Activated T-cell treated with anti-CD3 and anti-CD28 coated beads for 1 hour (primary cell): ENCODE results near the gene GTSF1L.
A peak's percentile ranks its signal among the peaks of the same experiment; 100 is the strongest.

ENCODE experiments used
- DNase-seq: peaks from one replicate; pipeline ENCODE4 v3.0.0-alpha.2; 2020; ENCODE audit warnings: low read depth

GTSF1L gene

DNA sequence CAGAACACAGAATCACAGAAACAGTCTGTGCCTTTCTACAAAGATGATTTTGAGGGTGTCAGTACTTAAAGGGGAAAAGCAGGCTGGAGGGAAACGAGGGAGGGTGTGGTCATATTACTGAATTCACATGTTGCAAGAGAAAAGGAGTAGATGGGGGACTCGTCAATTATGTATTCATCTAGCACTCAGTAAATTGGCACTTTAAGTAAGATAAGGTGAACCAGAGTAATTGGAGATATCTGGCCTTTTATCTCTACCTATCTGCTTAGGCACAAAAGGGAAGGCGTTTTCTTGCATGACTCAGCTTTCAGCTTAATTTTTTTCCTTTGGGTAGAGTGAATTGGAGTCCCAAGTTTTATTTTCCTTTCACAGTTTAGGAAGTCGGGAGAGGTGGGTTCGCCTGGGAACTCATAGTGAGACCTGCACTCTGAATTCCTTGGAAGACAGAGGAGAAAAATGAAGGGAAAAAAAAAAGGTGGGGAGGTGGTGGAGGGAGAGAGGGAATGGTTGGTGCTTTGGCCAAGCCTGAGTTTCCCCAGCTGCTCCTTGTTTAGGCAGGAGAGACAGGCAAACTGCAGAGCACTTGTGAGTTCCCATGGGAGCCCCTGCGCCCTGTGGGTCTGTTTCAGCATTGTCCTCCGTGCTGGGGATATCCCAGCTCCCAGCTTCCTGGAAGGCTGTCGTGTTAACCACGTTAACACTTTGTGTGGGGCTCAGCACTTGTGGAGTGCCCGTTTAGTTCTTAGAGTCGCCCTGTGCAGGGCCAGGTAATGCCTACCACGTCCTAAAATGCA lies 19.7 kb upstream of the GTSF1L start:
- no peak for DNase-seq

DNA sequence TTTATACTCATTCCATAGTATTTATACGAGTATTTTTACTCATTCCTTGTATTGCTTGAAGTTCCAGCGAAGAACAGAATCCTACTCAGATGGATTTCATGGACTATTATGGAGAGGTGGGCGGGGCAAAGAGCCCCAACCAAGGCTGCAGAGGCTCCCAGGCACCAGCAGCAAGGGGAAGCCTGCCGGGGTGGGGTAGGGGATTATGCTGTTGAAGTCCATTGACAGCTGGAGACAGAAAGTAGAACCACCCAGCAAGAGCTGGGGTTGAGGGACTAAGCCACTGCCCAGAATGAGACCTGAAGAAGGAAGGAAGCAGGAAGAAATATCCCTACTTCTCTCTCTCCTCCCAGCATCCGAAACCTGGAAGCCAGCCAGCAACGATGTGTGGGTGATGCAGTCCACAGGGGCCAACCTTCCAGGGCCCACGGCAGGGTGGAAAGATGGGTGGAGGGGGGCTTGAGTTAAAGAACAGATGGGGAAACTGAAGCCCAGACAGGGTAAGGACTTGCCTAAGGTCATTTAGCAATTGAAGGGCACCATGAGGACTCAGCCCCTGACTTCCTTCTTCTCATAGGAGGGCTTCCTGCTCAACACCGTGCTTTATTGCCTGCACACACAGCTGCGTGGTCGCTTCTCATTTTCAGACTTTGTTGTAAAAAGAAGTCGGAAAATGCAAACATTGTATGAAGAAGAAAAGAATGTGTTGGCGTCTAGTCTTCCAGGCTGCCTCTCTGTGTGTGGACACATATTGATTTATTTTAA lies 18.3 kb upstream of the GTSF1L start:
- no peak for DNase-seq

DNA sequence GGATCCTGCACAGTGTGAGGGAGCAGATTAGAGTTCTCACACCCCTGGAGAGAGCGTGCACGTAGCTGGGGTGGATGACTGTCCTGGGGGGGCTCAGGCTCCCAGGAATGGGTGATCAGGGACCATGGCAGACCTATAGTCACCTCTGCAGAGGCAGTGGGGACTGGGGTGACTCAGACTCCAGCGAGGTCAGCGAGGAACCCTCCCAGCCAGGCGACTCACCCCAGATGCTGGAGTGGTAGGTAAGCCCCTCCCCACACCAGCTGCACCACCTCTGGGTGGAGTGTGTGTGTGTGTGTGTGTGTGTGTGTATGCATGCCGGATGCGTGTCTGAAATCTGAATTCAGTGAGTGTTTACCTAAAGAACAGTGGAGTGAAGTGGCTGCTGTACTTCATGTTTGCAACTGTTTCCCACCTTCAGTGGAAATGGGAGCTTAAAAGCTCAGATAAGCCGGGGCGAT lies 17.4 kb upstream of the GTSF1L start:
- DNase-seq = no peak

GRCh38 chr20:43740642-43741041 lies 13.8 kb upstream of the GTSF1L start:
- no peak for DNase-seq

DNA sequence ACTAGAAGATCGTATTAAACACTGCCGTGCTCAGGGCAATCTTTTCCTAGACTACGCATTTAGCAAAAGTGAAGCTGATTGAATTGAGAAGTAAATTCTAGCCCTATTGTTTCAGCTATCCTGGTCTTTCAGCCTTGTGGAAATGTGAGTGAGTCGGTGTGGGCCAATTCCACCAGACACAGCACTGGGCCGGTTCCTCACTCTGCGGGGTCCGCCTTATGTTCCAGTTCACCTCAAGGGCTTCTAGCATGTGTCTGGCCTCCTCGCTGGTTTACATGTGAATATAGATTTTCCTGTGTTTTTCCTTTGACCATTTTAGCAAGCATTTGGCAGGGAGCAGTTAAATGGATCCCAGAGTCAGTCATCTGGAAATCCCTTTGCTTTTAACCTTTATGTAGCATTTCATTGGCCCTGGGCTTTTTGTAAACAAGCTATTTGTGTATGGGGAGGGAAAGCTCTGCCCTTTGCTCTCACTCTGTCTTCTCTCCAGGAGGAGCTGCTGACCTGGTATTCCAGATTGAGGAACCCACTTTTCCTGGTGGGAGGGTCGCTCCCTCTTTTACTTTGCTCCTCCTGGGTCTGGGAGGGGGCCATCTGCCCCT lies 12.4 kb upstream of the GTSF1L start:
- DNase-seq = no peak

DNA sequence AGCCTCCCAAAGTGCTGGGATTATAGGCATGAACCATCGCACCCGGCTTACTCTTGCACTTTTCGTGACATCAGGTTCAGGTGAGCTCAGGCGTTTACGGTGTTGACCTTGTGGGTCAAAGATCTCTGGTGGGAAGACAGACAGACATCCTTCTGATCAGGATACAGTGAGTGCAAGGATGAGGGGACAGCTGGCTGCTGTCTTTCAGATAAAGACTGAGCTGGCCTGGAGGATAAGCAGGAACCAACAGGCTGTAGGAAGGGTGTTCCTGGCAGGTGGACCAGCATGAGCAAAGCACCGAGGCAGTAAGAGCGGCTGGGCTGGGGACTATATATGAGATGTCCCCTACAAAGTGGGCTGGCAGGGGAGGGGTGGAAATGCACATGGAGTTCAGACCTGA lies 11.1 kb upstream of the GTSF1L start:
- DNase-seq = no peak

- DNase-seq = no peak
These were observed 9.9 kb upstream of the GTSF1L start for GRCh38 chr20:43736588-43737158.

DNA sequence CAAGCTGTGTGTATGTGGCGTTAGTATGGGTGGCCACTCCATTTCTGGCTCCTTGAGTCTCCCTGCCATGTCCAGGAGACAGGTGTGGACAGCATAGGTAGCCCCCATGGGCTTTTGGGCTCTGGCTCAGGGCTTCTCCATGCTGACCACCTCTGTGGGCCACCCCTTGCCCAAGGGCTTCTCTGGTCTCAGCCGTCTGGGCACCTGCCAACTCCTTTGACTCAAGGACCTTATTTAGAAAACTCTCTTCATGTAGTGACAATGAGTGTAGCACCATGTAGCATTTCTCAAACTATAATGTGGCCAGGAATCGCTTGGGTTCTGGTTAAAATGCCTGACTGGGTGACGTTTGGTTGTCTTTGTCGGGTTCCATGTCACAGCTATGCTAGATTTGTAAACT lies 5.1 kb upstream of the GTSF1L start:
- no peak for DNase-seq

- DNase-seq = no peak
These were observed 4.7 kb upstream of the GTSF1L start for GRCh38 chr20:43731469-43731868.

DNA sequence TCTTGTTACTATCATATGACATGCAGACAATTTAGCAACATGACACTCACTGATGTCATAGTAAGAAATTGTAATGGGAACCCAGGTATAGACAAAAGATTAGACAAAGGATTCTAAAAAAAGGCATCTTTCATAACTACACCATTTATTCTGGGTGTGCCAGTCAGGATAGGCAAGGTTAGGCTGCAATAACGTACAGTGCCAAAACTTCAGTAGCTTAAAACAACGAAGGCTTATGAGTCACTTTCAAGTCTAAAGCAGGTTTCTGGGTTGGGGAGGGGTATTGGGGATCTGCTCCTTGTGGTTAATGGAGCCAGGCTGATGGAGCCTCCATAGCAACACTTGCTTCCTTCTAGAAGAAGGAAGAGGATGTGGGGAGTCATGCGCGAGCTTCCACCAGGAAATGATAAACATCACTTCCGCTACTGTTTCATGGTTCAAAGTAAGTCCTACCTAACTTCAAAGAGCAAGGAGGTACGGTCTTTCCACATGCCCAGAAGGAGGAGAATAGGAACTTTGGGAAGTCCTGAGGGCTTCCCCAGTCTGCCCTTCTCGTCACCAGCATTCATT lies 2.0 kb upstream of the GTSF1L start:
- no peak for DNase-seq

DNA sequence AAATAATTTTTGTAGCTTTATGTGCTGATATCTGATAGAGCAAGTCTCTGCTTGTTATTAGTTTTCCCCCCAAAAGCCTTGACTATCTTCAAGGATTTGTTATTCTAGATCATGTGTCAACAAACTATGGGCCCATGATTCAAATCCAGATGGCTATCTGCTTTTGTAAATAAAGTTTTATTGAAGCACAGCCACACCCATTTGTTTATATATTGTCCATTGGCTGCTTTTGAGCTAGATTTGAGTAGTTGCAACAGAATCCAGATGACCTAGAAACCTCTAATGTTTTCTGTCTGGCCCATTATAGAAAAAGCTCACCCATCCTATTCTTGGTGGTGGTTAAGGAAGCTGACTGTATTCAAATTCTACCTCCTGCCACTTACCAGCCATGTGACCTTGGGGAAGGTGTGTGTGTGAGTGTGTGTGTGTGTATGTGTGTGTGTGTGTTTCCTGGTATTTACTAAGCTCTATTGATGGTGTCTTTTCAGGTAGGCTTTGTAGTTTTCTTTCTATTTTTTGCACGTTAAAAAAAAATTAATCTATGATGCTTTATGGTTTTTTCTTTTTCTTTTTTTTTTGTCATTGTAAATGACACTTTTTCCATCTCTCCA lies 1.3 kb upstream of the GTSF1L start:
- DNase-seq = no peak

DNA sequence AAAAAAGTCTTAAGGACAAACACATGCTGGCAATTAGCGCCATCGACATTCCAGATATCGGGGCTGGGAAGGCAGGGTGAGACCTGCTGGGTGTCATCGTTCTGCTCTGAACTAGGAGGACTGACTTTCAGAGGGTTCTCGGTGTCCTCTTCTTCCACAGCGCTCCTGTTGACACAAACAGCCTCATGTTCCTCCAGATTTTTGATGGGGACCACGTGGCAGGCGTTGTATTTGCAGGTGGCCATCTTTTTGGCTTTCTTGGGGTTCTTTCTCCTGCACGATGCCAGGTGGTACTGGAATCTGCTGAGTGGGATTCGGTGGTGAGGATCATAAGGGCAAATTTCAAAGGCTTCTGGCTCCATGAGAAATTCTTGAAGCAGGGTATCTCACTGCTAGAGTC lies 469 bp downstream of the GTSF1L start:
- DNase-seq = no peak

DNA sequence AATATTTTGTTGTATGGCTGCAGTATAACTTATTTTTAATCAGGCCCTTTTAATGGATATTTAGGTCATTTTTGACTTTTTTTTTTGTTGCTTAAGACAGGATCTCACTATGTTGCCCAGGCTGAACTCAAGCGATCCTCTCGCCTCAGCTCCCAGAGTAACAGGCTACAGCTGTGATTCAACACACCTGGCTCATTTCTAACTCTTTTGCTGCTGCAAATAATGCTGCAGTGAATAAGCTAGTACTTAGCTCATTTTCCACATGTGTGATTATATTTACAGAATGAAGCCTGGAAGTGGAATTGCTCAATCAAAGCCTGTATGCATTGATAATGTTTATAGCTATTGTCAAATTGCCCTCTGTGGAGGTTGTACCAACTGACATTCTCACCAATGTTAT lies 1.1 kb downstream of the GTSF1L start:
- no peak for DNase-seq

- DNase-seq = no peak
These were observed 2.4 kb downstream of the GTSF1L start for GRCh38 chr20:43724383-43724782.

DNA sequence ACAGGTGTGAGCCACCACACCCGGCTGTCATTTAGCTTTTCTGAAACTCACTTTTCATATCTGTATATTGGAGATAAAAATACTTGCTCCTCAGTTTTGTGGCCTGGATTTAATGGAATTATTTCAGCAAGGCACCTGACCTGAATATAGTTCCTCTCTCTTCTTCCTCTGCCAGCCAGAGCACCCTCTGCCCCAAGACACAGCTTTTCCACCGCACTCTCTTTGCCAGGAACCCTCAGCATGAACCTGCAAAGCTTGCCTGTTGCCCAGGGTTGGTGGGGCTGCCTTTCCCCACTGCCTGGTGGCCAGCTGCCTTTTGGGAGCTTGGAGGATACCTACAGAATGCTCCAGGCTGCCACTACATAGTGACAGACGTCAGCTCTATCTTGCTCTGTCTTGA lies 3.1 kb downstream of the GTSF1L start:
- no peak for DNase-seq

DNA sequence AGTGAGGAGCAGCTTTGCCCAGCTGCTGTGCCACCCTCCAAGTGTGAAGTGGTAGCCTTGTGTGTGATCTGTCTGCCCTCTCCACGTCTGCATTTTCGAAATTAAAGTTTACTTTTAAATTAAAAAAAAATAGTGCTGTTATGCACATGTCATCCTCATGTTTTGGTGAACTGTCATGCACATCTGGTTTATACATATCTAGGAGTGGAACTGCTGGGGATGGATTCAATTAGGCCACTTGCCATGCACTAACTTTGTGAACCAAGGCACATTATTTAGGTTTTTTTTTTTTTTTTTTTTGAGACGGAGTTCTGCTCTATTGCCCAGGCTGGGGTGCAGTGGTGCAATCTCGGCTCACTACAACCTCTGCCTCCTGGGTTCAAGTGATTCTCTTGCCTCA lies 3.6 kb downstream of the GTSF1L start:
- no peak for DNase-seq

- peak; percentile 19 for DNase-seq
These were observed 4.7 kb downstream of the GTSF1L start for GRCh38 chr20:43722153-43722505.

DNA sequence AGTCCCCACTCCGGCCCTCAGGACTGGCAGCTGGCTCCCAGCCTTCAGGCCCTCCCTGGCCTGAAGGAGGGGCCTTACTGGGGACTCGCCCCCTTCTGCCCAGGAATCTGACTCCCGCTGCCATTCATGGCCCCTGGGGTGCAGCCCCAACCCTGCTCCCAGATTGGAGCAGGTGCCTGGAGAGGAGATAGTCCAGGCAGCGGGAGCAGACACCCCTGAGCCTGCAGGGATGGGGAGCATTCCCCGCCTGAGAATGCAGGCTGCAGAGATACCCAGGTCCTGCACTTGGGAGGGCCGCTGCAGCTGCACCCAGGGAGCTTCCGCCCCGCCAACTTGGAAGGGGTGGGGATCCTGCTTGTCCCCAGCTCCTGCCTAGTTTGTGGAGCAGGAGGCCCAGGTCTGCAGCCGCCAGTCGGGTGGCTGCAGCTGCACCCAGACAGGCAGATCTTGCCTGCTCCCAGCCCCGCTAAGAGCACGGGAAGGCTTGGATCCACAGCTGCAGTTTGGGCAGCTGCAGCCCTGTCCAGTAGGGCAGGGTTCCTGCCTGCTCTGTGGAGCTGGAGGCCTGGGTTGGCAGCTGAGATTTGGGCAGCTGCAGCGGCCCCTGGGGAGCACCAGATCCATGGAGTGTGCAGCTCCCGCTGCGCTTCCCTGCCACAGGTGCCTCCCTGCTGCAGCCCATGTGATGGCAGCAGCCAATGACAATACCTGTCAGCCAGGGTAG lies 5.2 kb downstream of the GTSF1L start:
- no peak for DNase-seq

DNA sequence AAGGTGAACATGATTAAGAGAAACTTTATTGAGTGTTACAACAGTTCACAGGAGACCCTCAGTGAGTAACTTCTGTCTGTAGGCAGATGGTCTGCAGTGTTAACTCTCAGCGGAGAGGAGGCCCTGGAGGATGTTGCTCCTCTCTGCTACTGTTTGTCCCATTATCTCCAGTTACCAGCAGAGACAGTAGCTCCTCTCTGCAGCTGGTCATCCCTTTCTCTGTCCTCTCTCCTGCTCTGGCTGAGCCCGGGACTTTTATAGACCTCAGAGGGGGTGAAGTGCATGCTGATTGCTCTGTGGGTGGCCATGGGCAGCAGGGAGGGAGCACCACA lies 5.7 kb downstream of the GTSF1L start:
- no peak for DNase-seq

DNA sequence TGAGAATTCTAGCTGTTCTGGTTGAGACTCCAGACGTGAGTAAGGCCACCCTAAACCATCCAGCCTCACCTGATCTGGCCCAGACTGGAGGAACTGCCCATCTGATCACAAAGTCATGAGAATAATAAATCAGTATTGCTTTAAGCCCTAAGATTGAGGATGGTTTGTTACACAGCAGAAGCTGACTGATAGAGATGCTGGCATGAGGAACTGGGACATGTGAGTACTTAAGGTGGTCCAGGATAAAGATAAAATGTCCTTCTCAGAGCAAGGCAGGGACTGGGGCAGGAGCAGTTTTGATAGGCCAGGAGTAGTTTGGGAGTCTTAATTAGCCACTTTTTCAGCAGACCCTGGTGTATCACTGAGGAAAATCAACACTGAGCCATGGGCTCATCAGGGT lies 6.8 kb downstream of the GTSF1L start:
- DNase-seq = no peak

- no peak for DNase-seq
These were observed 9.2 kb downstream of the GTSF1L start for GRCh38 chr20:43717616-43717995.
